Neural cell (in vitro differentiated cells): Measurements from ENCODE around the gene ZC3H8. TPM values are rescaled to one million over a fixed set of nuclear protein-coding genes. Genes with fewer than 3 reads are reported as not detected.

Experiments used
- H2AFZ ChIP-seq: fragments of 200-600, 300-800 bp; sonication (generic), shearing (Covaris generic); 2 replicates; pipeline ENCODE4 v1.6.0; 2014; ENCODE audit warnings: low read depth, mild to moderate bottlenecking, antibody characterized with exemption, low read length, moderate library complexity
- H3F3A ChIP-seq: fragments of 200-600 bp; shearing (Covaris generic); 2 replicates; pipeline ENCODE4 v1.6.1; 2016; ENCODE audit warnings: mild to moderate bottlenecking, moderate library complexity, mixed read lengths, antibody characterized with exemption, low read length; ENCODE audit not compliant: insufficient read depth, poor library complexity, severe bottlenecking
- H3K27ac ChIP-seq: fragments of 200-600, 300-800 bp; sonication (generic), shearing (Covaris generic); 2 replicates; pipeline ENCODE4 v1.5.1; 2014; ENCODE audit warnings: mild to moderate bottlenecking, low read length, moderate library complexity
- H3K27me3 ChIP-seq: fragments of 300-800, 200-600 bp; sonication (generic), shearing (Covaris generic); 2 replicates; pipeline ENCODE4 v1.6.0; 2014; ENCODE audit warnings: mild to moderate bottlenecking, low read depth, low read length, moderate library complexity; ENCODE audit not compliant: insufficient read depth
- H3K36me3 ChIP-seq: fragments of 300-800, 200-600 bp; sonication (generic), shearing (Covaris generic); 2 replicates; pipeline ENCODE4 v1.5.1; 2014; ENCODE audit warnings: mild to moderate bottlenecking, antibody characterized with exemption, low read length, moderate library complexity; ENCODE audit not compliant: insufficient read depth
- H3K4me2 ChIP-seq: fragments of 300-800, 200-600 bp; sonication (generic), shearing (Covaris generic); 2 replicates; pipeline ENCODE4 v1.6.0; 2014; ENCODE audit warnings: mild to moderate bottlenecking, low read length
- H3K4me3 ChIP-seq: fragments of 300-800, 200-600 bp; sonication (generic), shearing (Covaris generic); 2 replicates; pipeline ENCODE4 v1.5.1; 2014; ENCODE audit warnings: mild to moderate bottlenecking, low read length, moderate library complexity
- H3K79me2 ChIP-seq: fragments of 200-600 bp; shearing (Covaris generic); replicated peaks from 2 replicates; pipeline ENCODE4 v1.6.0; 2014; ENCODE audit warnings: mild to moderate bottlenecking, low read length, moderate library complexity; ENCODE audit not compliant: insufficient read depth
- H3K9ac ChIP-seq: fragments of 300-800, 200-600 bp; sonication (generic), shearing (Covaris generic); 2 replicates; pipeline ENCODE4 v1.6.1; 2016; ENCODE audit warnings: mild to moderate bottlenecking, low read length, mixed read lengths
- H3K9me2 ChIP-seq: fragments of 200-600 bp; shearing (Covaris generic); 2 replicates; pipeline ENCODE4 v1.6.1; 2016; ENCODE audit warnings: mild to moderate bottlenecking, low read length, mixed read lengths; ENCODE audit not compliant: insufficient read depth
- H3K9me3 ChIP-seq: fragments of 200-600, 300-800 bp; sonication (generic), shearing (Covaris generic); 2 replicates; pipeline ENCODE4 v1.6.1; 2016; ENCODE audit warnings: mild to moderate bottlenecking, mixed run types, low read length, moderate library complexity, mixed read lengths
- H4K20me1 ChIP-seq: fragments of 200-600 bp; shearing (Covaris generic); 2 replicates; pipeline ENCODE4 v1.6.1; 2016; ENCODE audit warnings: mild to moderate bottlenecking, mixed run types; ENCODE audit not compliant: insufficient read depth
- CTCF ChIP-seq: fragments of 450-650 bp; IDR thresholded peaks from 2 replicates; pipeline ENCODE4 v1.5.1; 2014; ENCODE audit warnings: antibody characterized with exemption, mild to moderate bottlenecking, moderate library complexity; ENCODE audit not compliant: poor library complexity, severe bottlenecking
- EZH2 ChIP-seq: fragments of 200-600, 300-800 bp; shearing (Covaris generic), sonication (generic); IDR thresholded peaks from 2 replicates; pipeline ENCODE4 v1.6.1; 2014; ENCODE audit warnings: antibody characterized with exemption, low read length, borderline replicate concordance, mild to moderate bottlenecking; ENCODE audit not compliant: insufficient read depth, poor library complexity, severe bottlenecking
- MXI1 ChIP-seq: fragments of 450-650 bp; conservative IDR thresholded peaks from 2 replicates; pipeline ENCODE4 v1.6.1; 2014; ENCODE audit warnings: antibody characterized with exemption, mild to moderate bottlenecking; ENCODE audit not compliant: poor library complexity, severe bottlenecking
- RAD21 ChIP-seq: fragments of 450-650 bp; conservative IDR thresholded peaks from 2 replicates; pipeline ENCODE4 v1.6.1; 2014; ENCODE audit warnings: antibody characterized with exemption, mild to moderate bottlenecking, moderate library complexity
- SMC3 ChIP-seq: fragments of 450-650 bp; conservative IDR thresholded peaks from 2 replicates; pipeline ENCODE4 v1.6.1; 2014; ENCODE audit warnings: antibody characterized with exemption, mild to moderate bottlenecking, moderate library complexity; ENCODE audit not compliant: poor library complexity
- TAF1 ChIP-seq: IDR thresholded peaks from 2 replicates; pipeline ENCODE4 v1.6.1; 2012; ENCODE audit warnings: low read depth
- polyA plus RNA-seq: library from polyadenylated mRNA; depleted of rRNA; stranded (reverse); fragments of >200 nt; gene quantifications from 2 replicates; pipeline ENCODE4 v1.2.3, GENCODE V29; 2014

The ZC3H8 gene
- polyA plus RNA-seq, 1 donor from 2014 or later, result 26.5 TPM

- H3K27ac ChIP-seq, result no peak overlapping the region
- no peak overlapping the region for H3K4me2 ChIP-seq
- no peaks in the 10 kb centered on the region for H3K9me3 ChIP-seq
- H3F3A ChIP-seq, result no peaks in the 10 kb centered on the region
- H3K9ac ChIP-seq, result no peak overlapping the region
- no peaks in the 10 kb centered on the region for H4K20me1 ChIP-seq
- H3K4me3 ChIP-seq, result no peak overlapping the region
- no peaks in the 10 kb centered on the region for H3K36me3 ChIP-seq
- no peaks in the 10 kb centered on the region for H3K79me2 ChIP-seq
- no peaks in the 10 kb centered on the region for H3K9me2 ChIP-seq
- no peaks in the 10 kb centered on the region for H3K27me3 ChIP-seq
- TF ChIP-seq CTCF, result no peak
- no peak for TF ChIP-seq MXI1
- TF ChIP-seq TAF1, result no peak
- no peak overlapping the region for H2AFZ ChIP-seq
Observed at GRCh38 chr2:112189001-112189556, 65.8 kb downstream of the ZC3H8 start.

GRCh38 chr2:112187805-112188596 lies 66.8 kb downstream of the ZC3H8 start:
- Histone ChIP-seq H2AFZ (no peak overlapping the region), H3K9ac (no peak overlapping the region), H4K20me1 (no peaks in the 10 kb centered on the region), H3F3A (no peaks in the 10 kb centered on the region), H3K27ac (no peak overlapping the region), H3K36me3 (no peaks in the 10 kb centered on the region), H3K27me3 (no peaks in the 10 kb centered on the region), H3K9me3 (no peaks in the 10 kb centered on the region), H3K4me3 (no peak overlapping the region), H3K4me2 (no peak overlapping the region), H3K79me2 (no peaks in the 10 kb centered on the region), H3K9me2 (no peaks in the 10 kb centered on the region)
- no peak for TF ChIP-seq SMC3

GRCh38 chr2:112187046-112187715 lies 67.7 kb downstream of the ZC3H8 start:
- no peak overlapping the region for H3K27ac ChIP-seq
- H3K9ac ChIP-seq, result no peak overlapping the region
- H3K27me3 ChIP-seq, result no peaks in the 10 kb centered on the region
- no peak overlapping the region for H3K4me2 ChIP-seq
- no peaks in the 10 kb centered on the region for H3F3A ChIP-seq
- no peak overlapping the region for H3K4me3 ChIP-seq
- no peaks in the 10 kb centered on the region for H3K79me2 ChIP-seq
- TF ChIP-seq RAD21 (no peak), CTCF (no peak), EZH2 (no peak)
- no peaks in the 10 kb centered on the region for H4K20me1 ChIP-seq
- no peak overlapping the region for H2AFZ ChIP-seq
- no peaks in the 10 kb centered on the region for H3K36me3 ChIP-seq
- H3K9me2 ChIP-seq, result no peaks in the 10 kb centered on the region
- no peaks in the 10 kb centered on the region for H3K9me3 ChIP-seq
